ENCODE results near the gene FAM83C. TPM values are rescaled to one million over a fixed set of nuclear protein-coding genes. Genes with fewer than 3 reads are reported as not detected.
"Not testable (repeated sequence)": the region's sequence is repeated elsewhere in the genome, so short reads cannot be mapped to it uniquely, and the experiment has no call there.

The FAM83C gene
- total RNA-seq, 1 donor from 2014 or later = not detected

DNA sequence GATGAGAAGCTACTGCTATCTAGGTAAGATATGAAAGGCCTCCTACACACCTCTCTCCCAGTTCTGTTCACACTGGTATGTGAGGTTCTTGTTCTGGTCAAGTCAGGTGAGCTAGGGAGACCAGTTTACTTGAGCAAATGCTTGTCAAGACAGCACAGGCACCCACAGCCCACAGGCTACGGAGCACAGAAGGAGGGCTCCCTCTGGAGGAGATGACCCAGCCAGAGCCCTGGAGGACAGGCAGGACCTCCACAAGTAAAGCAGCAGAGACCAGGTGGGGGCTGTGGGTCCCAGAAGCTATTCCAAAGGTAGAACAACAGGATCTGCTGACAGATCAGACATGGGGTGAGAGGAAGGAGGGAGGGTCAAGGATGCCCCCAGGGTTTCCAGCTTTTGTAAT is 27.5 kb downstream of the FAM83C start:
- H3K36me3 Mint-ChIP-seq (ENCODE audit: low read depth) = peaks cover 46% of the 10 kb centered on the region
- no peaks in the 10 kb centered on the region for H3K9me3 Mint-ChIP-seq
- H3K4me3 Mint-ChIP-seq = no peak overlapping the region
- no peaks in the 10 kb centered on the region for H3K27me3 Mint-ChIP-seq
- no peaks in the 10 kb centered on the region for H3K4me1 Mint-ChIP-seq
- intact Hi-C loops (cut with micrococcal nuclease) = no loop called here
- DNase-seq = no peak
- no peak for ATAC-seq (ENCODE audit: low read depth)
- ChIA-PET CTCF (no interaction called here), POLR2A (no interaction called here)
- TF ChIP-seq, protein P1, sequence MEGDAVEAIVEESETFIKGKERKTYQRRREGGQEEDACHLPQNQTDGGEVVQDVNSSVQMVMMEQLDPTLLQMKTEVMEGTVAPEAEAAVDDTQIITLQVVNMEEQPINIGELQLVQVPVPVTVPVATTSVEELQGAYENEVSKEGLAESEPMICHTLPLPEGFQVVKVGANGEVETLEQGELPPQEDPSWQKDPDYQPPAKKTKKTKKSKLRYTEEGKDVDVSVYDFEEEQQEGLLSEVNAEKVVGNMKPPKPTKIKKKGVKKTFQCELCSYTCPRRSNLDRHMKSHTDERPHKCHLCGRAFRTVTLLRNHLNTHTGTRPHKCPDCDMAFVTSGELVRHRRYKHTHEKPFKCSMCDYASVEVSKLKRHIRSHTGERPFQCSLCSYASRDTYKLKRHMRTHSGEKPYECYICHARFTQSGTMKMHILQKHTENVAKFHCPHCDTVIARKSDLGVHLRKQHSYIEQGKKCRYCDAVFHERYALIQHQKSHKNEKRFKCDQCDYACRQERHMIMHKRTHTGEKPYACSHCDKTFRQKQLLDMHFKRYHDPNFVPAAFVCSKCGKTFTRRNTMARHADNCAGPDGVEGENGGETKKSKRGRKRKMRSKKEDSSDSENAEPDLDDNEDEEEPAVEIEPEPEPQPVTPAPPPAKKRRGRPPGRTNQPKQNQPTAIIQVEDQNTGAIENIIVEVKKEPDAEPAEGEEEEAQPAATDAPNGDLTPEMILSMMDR (IDR thresholded peaks at IDR 0.05) = no peak
- no peak overlapping the region for H3K27ac Mint-ChIP-seq

DNA sequence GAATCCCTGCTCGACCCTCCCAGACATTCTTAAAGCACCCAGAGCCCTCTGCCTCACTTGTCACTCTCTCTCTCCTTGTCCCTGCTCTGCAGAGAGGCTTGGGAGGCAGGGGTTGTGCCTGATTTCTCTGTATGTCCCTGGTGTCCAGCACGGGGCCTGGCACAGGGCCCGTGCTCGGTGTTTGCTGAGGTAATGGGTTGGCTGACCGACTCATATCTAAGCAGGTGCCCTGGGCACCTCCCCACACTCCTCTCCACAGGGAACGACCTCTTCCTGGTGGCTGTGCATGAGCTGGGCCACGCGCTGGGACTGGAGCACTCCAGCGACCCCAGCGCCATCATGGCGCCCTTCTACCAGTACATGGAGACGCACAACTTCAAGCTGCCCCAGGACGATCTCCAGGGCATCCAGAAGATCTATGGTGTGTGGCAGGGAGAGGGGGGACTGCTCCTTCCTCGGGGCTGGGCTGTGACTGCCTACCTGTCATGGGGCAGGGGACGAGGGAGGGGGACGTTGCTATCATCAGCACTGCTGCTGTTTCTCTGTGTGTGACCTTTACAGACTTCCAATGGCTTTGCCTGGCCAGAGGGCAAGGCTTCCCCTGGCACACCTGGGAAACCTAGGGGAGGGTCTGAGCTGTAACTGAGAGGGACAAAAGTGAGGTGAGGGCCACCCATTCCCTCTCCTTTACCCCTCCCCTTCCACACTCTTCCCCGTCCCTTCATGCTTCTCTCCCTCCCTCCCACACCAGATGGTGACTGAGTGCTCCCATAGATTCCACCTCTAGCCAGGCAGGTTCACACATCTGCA is 28.5 kb downstream of the FAM83C start:
- CTCF ChIA-PET = no interaction called here
- H3K27ac Mint-ChIP-seq = no peak overlapping the region
- no peaks in the 10 kb centered on the region for H3K4me1 Mint-ChIP-seq
- no peaks in the 10 kb centered on the region for H3K27me3 Mint-ChIP-seq
- intact Hi-C loops (cut with micrococcal nuclease) = no loop called here
- DNase-seq (no peak), ATAC-seq (ENCODE audit: low read depth) (no peak)
- H3K36me3 Mint-ChIP-seq (ENCODE audit: low read depth) = peaks cover 43% of the 10 kb centered on the region
- TF ChIP-seq, protein P1 (IDR thresholded peaks at IDR 0.05) = no peak
- no peak overlapping the region for H3K4me3 Mint-ChIP-seq
- no peaks in the 10 kb centered on the region for H3K9me3 Mint-ChIP-seq
- POLR2A ChIA-PET = no interaction called here

DNA sequence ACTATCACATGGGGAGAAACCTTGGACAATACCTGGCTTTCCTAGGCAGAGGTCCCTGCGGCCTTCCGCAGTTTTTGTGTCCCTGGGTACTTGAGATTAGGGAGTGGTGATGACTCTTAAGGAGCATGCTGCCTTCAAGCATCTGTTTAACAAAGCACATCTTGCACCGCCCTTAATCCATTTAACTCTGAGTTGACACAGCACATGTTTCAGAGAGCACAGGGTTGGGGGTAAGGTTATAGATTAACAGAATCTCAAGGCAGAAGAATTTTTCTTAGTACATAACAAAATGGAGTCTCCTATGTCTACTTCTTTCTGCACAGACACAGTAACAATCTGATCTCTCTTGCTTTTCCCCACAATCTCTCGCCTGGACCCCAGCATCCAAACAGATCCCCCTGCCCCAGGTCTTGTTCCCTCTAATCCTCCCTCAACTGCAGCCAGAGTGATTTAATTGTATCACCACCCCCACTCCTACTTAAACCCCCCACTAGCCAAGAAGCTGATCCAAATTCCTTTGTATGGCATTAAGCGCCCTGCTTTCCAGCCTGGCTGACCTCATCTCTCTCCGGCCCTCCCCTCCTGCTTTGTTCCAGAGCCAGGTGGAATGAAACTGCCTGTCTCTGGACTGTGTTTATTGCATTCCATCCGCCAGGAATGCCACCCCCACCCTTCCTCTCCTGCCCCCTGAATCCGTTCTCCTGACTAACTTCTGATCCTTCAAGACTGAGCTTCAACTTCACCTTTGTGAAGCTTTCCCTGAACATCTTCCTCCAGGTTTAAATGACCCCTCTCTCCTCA is 29.3 kb downstream of the FAM83C start:
- peaks cover 37% of the 10 kb centered on the region for H3K36me3 Mint-ChIP-seq (ENCODE audit: low read depth)
- DNase-seq; H3K4me1 Mint-ChIP-seq; H3K27me3 Mint-ChIP-seq; H3K27ac Mint-ChIP-seq; POLR2A ChIA-PET; intact Hi-C loops (cut with micrococcal nuclease); ATAC-seq (ENCODE audit: low read depth); CTCF ChIA-PET; H3K4me3 Mint-ChIP-seq; H3K9me3 Mint-ChIP-seq: not testable (repeated sequence)

DNA sequence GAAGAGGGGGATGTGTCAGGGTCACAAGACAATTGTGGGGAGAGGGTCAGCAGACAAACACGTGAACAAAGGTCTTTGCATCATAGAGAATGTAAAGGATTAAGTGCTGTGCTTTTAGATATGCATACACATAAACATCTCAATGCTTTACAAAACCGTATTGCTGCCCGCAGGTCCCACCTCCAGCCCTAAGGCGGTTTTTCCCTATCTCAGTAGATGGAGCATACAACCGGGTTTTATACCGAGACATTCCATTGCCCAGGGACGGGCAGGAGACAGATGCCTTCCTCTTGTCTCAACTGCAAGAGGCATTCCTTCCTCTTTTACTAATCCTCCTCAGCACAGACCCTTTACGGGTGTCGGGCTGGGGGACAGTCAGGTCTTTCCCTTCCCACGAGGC is 29.9 kb downstream of the FAM83C start:
- H3K27ac Mint-ChIP-seq; H3K27me3 Mint-ChIP-seq; intact Hi-C loops (cut with micrococcal nuclease); H3K4me3 Mint-ChIP-seq; CTCF ChIA-PET; DNase-seq; H3K4me1 Mint-ChIP-seq; H3K9me3 Mint-ChIP-seq; ATAC-seq (ENCODE audit: low read depth): not testable (repeated sequence)
- peaks cover 31% of the 10 kb centered on the region for H3K36me3 Mint-ChIP-seq (ENCODE audit: low read depth)
- POLR2A ChIA-PET = interaction anchor here (0.7 kb wide), 1 partner anchor 1786 kb away, joined by 12 read pairs; no protein-coding TSS in a partner anchor

DNA sequence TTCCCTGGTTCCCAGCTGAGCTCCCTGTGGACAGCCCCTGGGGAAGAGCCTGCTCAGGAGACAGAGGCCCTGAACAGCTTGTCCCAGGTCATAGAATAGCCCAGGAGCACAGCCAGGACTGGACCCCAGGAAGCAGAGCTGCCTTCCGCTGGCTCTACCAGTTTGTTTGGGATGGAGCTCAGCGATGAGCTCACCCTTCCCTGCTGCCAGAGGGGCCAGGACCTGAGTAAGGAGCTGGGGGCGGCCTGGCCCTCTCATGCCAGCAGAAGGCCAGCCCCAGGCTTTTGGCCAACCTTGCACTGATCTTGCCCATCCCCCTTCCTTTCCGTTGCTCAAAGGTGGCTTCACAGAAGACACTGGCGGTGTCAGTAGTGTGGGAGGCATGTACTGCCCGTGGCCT is 31.8 kb downstream of the FAM83C start:
- CTCF ChIA-PET = no interaction called here

More for the DNA sequence above, 31.8 kb downstream of the FAM83C start:
- H3K4me1 Mint-ChIP-seq = no peaks in the 10 kb centered on the region
- H3K27me3 Mint-ChIP-seq = no peaks in the 10 kb centered on the region
- intact Hi-C loops (cut with micrococcal nuclease) = no loop called here
- DNase-seq (no peak), ATAC-seq (ENCODE audit: low read depth) (no peak)
- peaks cover 30% of the 10 kb centered on the region for H3K36me3 Mint-ChIP-seq (ENCODE audit: low read depth)
- no peak overlapping the region for H3K4me3 Mint-ChIP-seq
- no peaks in the 10 kb centered on the region for H3K9me3 Mint-ChIP-seq
- POLR2A ChIA-PET = no interaction called here
- no peak overlapping the region for H3K27ac Mint-ChIP-seq
- TF ChIP-seq, protein P1 (IDR thresholded peaks at IDR 0.05) = no peak

Data from activated B cell treated with CpG ODN at 0.5 μM for 24 hours (primary cell).